GM21526 (cell line): Measurements from ENCODE around the gene GNA14.

ENCODE experiments used
- ATAC-seq: cut with Tn5 transposase; IDR thresholded peaks from one replicate; pipeline ENCODE4 v1.9.1; 2021; ENCODE audit warnings: moderate library complexity; ENCODE audit not compliant: unreplicated experiment, low FRiP score

The GNA14 gene

GRCh38 chr9:77543131-77543822 is 104.8 kb downstream of the GNA14 start:
- no peak for ATAC-seq

GRCh38 chr9:77541600-77541999 is 106.5 kb downstream of the GNA14 start:
- ATAC-seq, result no peak

- no peak for ATAC-seq
Measured at GRCh38 chr9:77541055-77541454, 107.1 kb downstream of the GNA14 start.

- no peak for ATAC-seq
Measured at GRCh38 chr9:77534376-77535057, 113.6 kb downstream of the GNA14 start.

- no peak for ATAC-seq
Measured at GRCh38 chr9:77533671-77534070, 114.5 kb downstream of the GNA14 start.

GRCh38 chr9:77532607-77533006 is 115.5 kb downstream of the GNA14 start:
- ATAC-seq, result no peak

GRCh38 chr9:77531400-77531799 is 116.7 kb downstream of the GNA14 start:
- ATAC-seq, result no peak

GRCh38 chr9:77523891-77524290 is 124.2 kb downstream of the GNA14 start:
- ATAC-seq, result no peak

GRCh38 chr9:77521091-77521490 is 127.0 kb downstream of the GNA14 start:
- no peak for ATAC-seq

GRCh38 chr9:77518688-77519087 is 129.4 kb downstream of the GNA14 start:
- no peak for ATAC-seq

- no peak for ATAC-seq
Measured at GRCh38 chr9:77516781-77517180, 131.3 kb downstream of the GNA14 start.

GRCh38 chr9:77514886-77515711 is 133.0 kb downstream of the GNA14 start:
- ATAC-seq, result no peak

GRCh38 chr9:77513457-77513856 is 134.7 kb downstream of the GNA14 start:
- ATAC-seq, result no peak

GRCh38 chr9:77512876-77513275 is 135.2 kb downstream of the GNA14 start:
- ATAC-seq, result no peak

- ATAC-seq, result no peak
Measured at GRCh38 chr9:77511525-77511924, 136.6 kb downstream of the GNA14 start.

- no peak for ATAC-seq
Measured at GRCh38 chr9:77510666-77511065, 137.5 kb downstream of the GNA14 start.

- ATAC-seq, result no peak
Measured at GRCh38 chr9:77508396-77508795, 139.7 kb downstream of the GNA14 start.

GRCh38 chr9:77507212-77507961 is 140.7 kb downstream of the GNA14 start:
- no peak for ATAC-seq

- ATAC-seq, result no peak
Measured at GRCh38 chr9:77505232-77505631, 142.9 kb downstream of the GNA14 start.

- no peak for ATAC-seq
Measured at GRCh38 chr9:77502568-77502967, 145.6 kb downstream of the GNA14 start.

- no peak for ATAC-seq
Measured at GRCh38 chr9:77498891-77499290, 149.2 kb downstream of the GNA14 start.
